Measurements from ENCODE around the gene SERPINC1. TPM values are rescaled to one million over a fixed set of nuclear protein-coding genes. Genes with fewer than 3 reads are reported as not detected.

The SERPINC1 gene
- total and polyA plus RNA-seq, 2 of the 8 experiments (the other 6 are each of a cell fraction or from before 2014, with no cell fraction given): 0.08 TPM; not detected in 1

GRCh38 chr1:173857363-173857917 lies 59.7 kb downstream of the SERPINC1 start:
- Histone ChIP-seq H3K23me2 (ENCODE audit: low read depth, low read length) (no peaks in the 10 kb centered on the region), H2AK5ac (ENCODE audit: low read depth, low read length) (no peak overlapping the region), H4K8ac (ENCODE audit: extremely low read depth, insufficient read depth, low read length) (no peak overlapping the region), H2BK120ac (replicated peaks; ENCODE audit: low read depth, low read length) (no peak overlapping the region), H3K18ac (ENCODE audit: extremely low read depth, low read length) (no peak overlapping the region), H2BK5ac (ENCODE audit: low read depth, low read length) (no peak overlapping the region), H3K9ac (replicated peaks in 1 of 4; ENCODE audit: extremely low read depth in 1 of 4, low read depth in 3 of 4, low read length in 3 of 4) (no peak overlapping the region), H3K79me1 (ENCODE audit: low read depth, low read length) (no peaks in the 10 kb centered on the region), H2AFZ (ENCODE audit: low read length) (no peak overlapping the region), H3K14ac (ENCODE audit: insufficient read length) (no peak overlapping the region), H3K4me2 (ENCODE audit: insufficient read depth in 1 of 2, low read depth in 2 of 2, low read length in 2 of 2) (no peak overlapping the region), H3K56ac (replicated peaks; ENCODE audit: insufficient read length, low read depth, low read length) (no peak overlapping the region), H3K36me3 (ENCODE audit: control insufficient read depth in 2 of 4, insufficient read depth in 4 of 4, low read length in 3 of 4) (peaks cover 6 to 57% (median 25%) of the 10 kb centered on the region in 4 experiments; a peak in 7 of 8 replicates), H3K23ac (ENCODE audit: insufficient read length) (no peak overlapping the region), H4K20me1 (replicated peaks in 1 of 2; ENCODE audit: control insufficient read depth in 1 of 2, insufficient read depth in 2 of 2, low read length in 2 of 2) (peaks cover 0 to 1% of the 10 kb centered on the region in 2 experiments), H3K27ac (ENCODE audit: low read depth, low read length) (no peak overlapping the region), H3K27me3 (replicated peaks in 1 of 4; ENCODE audit: control insufficient read depth in 3 of 4, extremely low read depth in 1 of 4, insufficient read depth in 3 of 4, low read length in 3 of 4) (no peaks in the 10 kb centered on the region), H3K4me3 (ENCODE audit: extremely low read depth in 1 of 4, insufficient read depth in 2 of 4, low read depth in 3 of 4, low read length in 4 of 4) (no peak overlapping the region), H3K9me3 (ENCODE audit: insufficient read depth in 2 of 2, low read depth in 1 of 2, low read length in 1 of 2) (no peaks in the 10 kb centered on the region), H2BK12ac (ENCODE audit: low read depth, low read length) (no peak overlapping the region), H4K5ac (ENCODE audit: insufficient read length, low read depth, low read length) (no peak overlapping the region), H3K4ac (replicated peaks; ENCODE audit: insufficient read length, low read depth, low read length) (no peak overlapping the region), H2BK15ac (ENCODE audit: low read length) (no peak overlapping the region), H4K91ac (replicated peaks; ENCODE audit: insufficient read length, low read length) (no peak overlapping the region), H3K79me2 (ENCODE audit: control insufficient read depth in 1 of 2, insufficient read depth in 2 of 2, low read length in 2 of 2) (no peaks in the 10 kb centered on the region), H3K4me1 (replicated peaks in 1 of 4; ENCODE audit: control insufficient read depth in 3 of 4, insufficient read depth in 4 of 4, low read length in 3 of 4) (peaks cover 0 to 9% (median 3%) of the 10 kb centered on the region in 4 experiments; a peak in 4 of 7 replicates), H2BK20ac (ENCODE audit: low read length) (no peak overlapping the region)
- ChIA-PET POLR2A (ENCODE audit: partially characterized antibody) (interaction anchor here (0.7 to 17.5 kb wide), 4 partner anchors 8 to 233 kb away, joined by 3 to 475 read pairs (median 7); partner anchors contain the start of genes GAS5 and ZBTB37), CTCF (ENCODE audit: partially characterized antibody) (interaction anchor here (0.5 kb wide), 1 partner anchor 110 kb away, joined by 3 read pairs; no protein-coding TSS in a partner anchor)
- 91% methylated on average over 4 of the region's 4 CpGs; no CpG with 5 or more reads in 1 of the 2 experiments for WGBS, 2 experiments (ENCODE audit: extremely low coverage in 1 of 2, insufficient coverage in 1 of 2, insufficient read length in 1 of 2, insufficient replicate concordance in 2 of 2, low coverage in 1 of 2, low lambda C conversion rate in 2 of 2, missing lambda C conversion rate in 1 of 2)
- DNase-seq (ENCODE audit: low read depth in 1 of 2, low spot score in 2 of 2): no peak
- TF ChIP-seq POLR2A (IDR thresholded peaks at IDR 0.05; ENCODE audit: control extremely low read depth in 1 of 2, low read depth in 2 of 2, low read length in 2 of 2) (0 out of 3 replicates have a peak, but pooled peaks of 1 of the 2 experiments have one; percentile 38), SRF (IDR thresholded peaks at IDR 0.05; ENCODE audit: low read depth, low read length) (no peak)
- no peak for FAIRE-seq

All from H1 (cell line).